ENCODE measurements around the gene SPR. TPM values are rescaled to one million over a fixed set of nuclear protein-coding genes. Genes with fewer than 3 reads are reported as not detected.

The SPR gene
- total RNA-seq, 1 donor from 2014 or later, result 24.2 TPM

GRCh38 chr2:72917877-72918553 lies 30.8 kb downstream of the SPR start:
- no peak for TF ChIP-seq CTCF (IDR thresholded peaks at IDR 0.05; ENCODE audit: unreplicated experiment)
- H3K4me3 Mint-ChIP-seq (ENCODE audit: low read depth), result peak overlapping the region; percentile 55
- H3K27ac Mint-ChIP-seq, result no peak overlapping the region
- peaks cover 10% of the 10 kb centered on the region for H3K4me1 Mint-ChIP-seq (ENCODE audit: low read depth)
- peaks cover 84% of the 10 kb centered on the region for H3K27me3 Mint-ChIP-seq
- no peaks in the 10 kb centered on the region for H3K9me3 Mint-ChIP-seq (ENCODE audit: low read depth)
- DNase-seq (ENCODE audit: low spot score, unreplicated experiment), result no peak
- no peaks in the 10 kb centered on the region for H3K36me3 Mint-ChIP-seq (ENCODE audit: insufficient read depth)

GRCh38 chr2:72919414-72920317 lies 32.5 kb downstream of the SPR start:
- Mint-ChIP-seq H3K4me3 (ENCODE audit: low read depth) (no peak overlapping the region), H3K9me3 (ENCODE audit: low read depth) (no peaks in the 10 kb centered on the region), H3K27ac (no peak overlapping the region), H3K4me1 (ENCODE audit: low read depth) (peaks cover 11% of the 10 kb centered on the region), H3K36me3 (ENCODE audit: insufficient read depth) (no peaks in the 10 kb centered on the region), H3K27me3 (peaks cover 78% of the 10 kb centered on the region)
- no peak for DNase-seq (ENCODE audit: low spot score, unreplicated experiment)
- no peak for TF ChIP-seq CTCF (IDR thresholded peaks at IDR 0.05; ENCODE audit: unreplicated experiment)

GRCh38 chr2:72920318-72921087 lies 33.3 kb downstream of the SPR start:
- Mint-ChIP-seq H3K36me3 (ENCODE audit: insufficient read depth) (no peaks in the 10 kb centered on the region), H3K27ac (no peak overlapping the region), H3K4me1 (ENCODE audit: low read depth) (peaks cover 9% of the 10 kb centered on the region), H3K4me3 (ENCODE audit: low read depth) (peak overlapping the region; percentile 53), H3K27me3 (peaks cover 70% of the 10 kb centered on the region), H3K9me3 (ENCODE audit: low read depth) (no peaks in the 10 kb centered on the region)
- no peak for TF ChIP-seq CTCF (IDR thresholded peaks at IDR 0.05; ENCODE audit: unreplicated experiment)
- DNase-seq (ENCODE audit: low spot score, unreplicated experiment), result no peak

GRCh38 chr2:72921088-72921851 lies 34.1 kb downstream of the SPR start:
- Mint-ChIP-seq H3K36me3 (ENCODE audit: insufficient read depth) (no peaks in the 10 kb centered on the region), H3K4me1 (ENCODE audit: low read depth) (peaks cover 9% of the 10 kb centered on the region), H3K4me3 (ENCODE audit: low read depth) (no peak overlapping the region), H3K27ac (no peak overlapping the region), H3K9me3 (ENCODE audit: low read depth) (no peaks in the 10 kb centered on the region), H3K27me3 (peaks cover 66% of the 10 kb centered on the region)
- no peak for TF ChIP-seq CTCF (IDR thresholded peaks at IDR 0.05; ENCODE audit: unreplicated experiment)
- no peak for DNase-seq (ENCODE audit: low spot score, unreplicated experiment)
